ENCODE data around the gene NFKBIE.

- TF ChIP-seq TCF7 (IDR thresholded peaks at IDR 0.05; ENCODE audit: borderline replicate concordance) (no peak), CSDE1 (IDR thresholded peaks at IDR 0.05) (no peak), TAF7 (tag; IDR thresholded peaks at IDR 0.05) (no peak), KDM5B (IDR thresholded peaks at IDR 0.05; ENCODE audit: insufficient replicate concordance, low read depth, low read length) (no peak), ESRRA (IDR thresholded peaks at IDR 0.05; ENCODE audit: borderline replicate concordance, low read depth) (no peak)
Observed at GRCh38 chr6:44302856-44303255, 37.5 kb upstream of the NFKBIE start.
